A673 (cell line): ENCODE measurements around the gene LILRB3. TPM values are rescaled to one million over a fixed set of nuclear protein-coding genes. Genes with fewer than 3 reads are reported as not detected.
"Not testable (repeated sequence)": the region's sequence is repeated elsewhere in the genome, so short reads cannot be mapped to it uniquely, and the experiment has no call there.

Experiments
- BruUV-seq: library from RNA; stranded (reverse); fragments of 400-500 nt; replicated peaks from 2 replicates; lab custom pipeline; 2021; lab: Mats Ljungman, UMichigan
- CTCF ChIA-PET: fragments of 300-600 bp; sonication (Branson Sonifier 250); formaldehyde crosslinking; loops from one replicate; lab custom pipeline; 2022; ENCODE audit warnings: antibody characterized with exemption; lab: Charles Lee
- POLR2A ChIA-PET: fragments of 300-600 bp; sonication (Branson Sonifier 250); formaldehyde crosslinking; loops from one replicate; lab custom pipeline; 2022; ENCODE audit warnings: antibody characterized with exemption; ENCODE audit not compliant: low non-redundant PET; lab: Charles Lee
- DNase-seq: peaks from one replicate; pipeline ENCODE4 v3.0.0-alpha.2; 2015; ENCODE audit warnings: low spot score
- H3K27ac ChIP-seq: fragments of 200-600 bp; sonication (generic); 2 replicates; pipeline ENCODE4 v1.5.1; 2016; ENCODE audit warnings: mixed run types, low read depth, mild to moderate bottlenecking, mixed read lengths, antibody characterized with exemption, low read length; ENCODE audit not compliant: poor library complexity, severe bottlenecking
- H3K27me3 ChIP-seq: fragments of 200-600 bp; sonication (generic); replicated peaks from 2 replicates; pipeline ENCODE4 v1.6.1; 2017; ENCODE audit warnings: mixed run types, low read depth, mild to moderate bottlenecking, mixed read lengths, antibody characterized with exemption, low read length; ENCODE audit not compliant: insufficient read depth, poor library complexity
- H3K36me3 ChIP-seq: fragments of 200-600 bp; sonication (generic); 2 replicates; pipeline ENCODE4 v1.6.1; 2016; ENCODE audit warnings: mixed run types, mild to moderate bottlenecking, mixed read lengths, antibody characterized with exemption, low read length; ENCODE audit not compliant: insufficient read depth, poor library complexity, severe bottlenecking
- H3K4me1 ChIP-seq: fragments of 200-600 bp; sonication (generic); 2 replicates; pipeline ENCODE4 v1.6.1; 2017; ENCODE audit warnings: mixed run types, mild to moderate bottlenecking, mixed read lengths, antibody characterized with exemption, low read length; ENCODE audit not compliant: insufficient read depth, poor library complexity, severe bottlenecking
- H3K4me3 ChIP-seq: fragments of 200-600 bp; sonication (generic); 2 replicates; pipeline ENCODE4 v1.5.1; 2016; ENCODE audit warnings: low read depth, mixed run types, mild to moderate bottlenecking, mixed read lengths, low read length; ENCODE audit not compliant: poor library complexity, severe bottlenecking
- H3K9me3 ChIP-seq: fragments of 200-600 bp; sonication (generic); 2 replicates; pipeline ENCODE4 v1.6.1; 2016; ENCODE audit warnings: mixed run types, low read depth, mild to moderate bottlenecking, mixed read lengths, antibody characterized with exemption, low read length; ENCODE audit not compliant: poor library complexity, severe bottlenecking
- CTCF ChIP-seq: fragments of 300-800, 200-600 bp; sonication (generic); conservative IDR thresholded peaks from 2 replicates; pipeline ENCODE4 v1.5.1; 2017; ENCODE audit warnings: low read depth, mild to moderate bottlenecking, antibody characterized with exemption, low read length, moderate library complexity, mixed read lengths
- EZH2 ChIP-seq: fragments of 200-600 bp; sonication (generic); IDR thresholded peaks from 2 replicates; pipeline ENCODE4 v1.6.1; 2017; ENCODE audit warnings: borderline replicate concordance, low read depth, mild to moderate bottlenecking, mixed read lengths, antibody characterized with exemption, low read length; ENCODE audit not compliant: poor library complexity, severe bottlenecking
- intact Hi-C: fragments of 100-400 bp; cut with micrococcal nuclease; formaldehyde crosslinking; loops from one replicate; pipeline ENCODE4 v1.10.0; 2022; ENCODE audit not compliant: unreplicated experiment
- total RNA-seq: library from RNA; stranded (reverse); gene quantifications from 2 replicates; pipeline ENCODE4 v1.2.3, GENCODE V29; 2021

LILRB3 gene
- total RNA-seq, 1 experiment from 2014 or later: not detected

- TF ChIP-seq EZH2: no peak
- TF ChIP-seq CTCF: no peak
- H3K27ac ChIP-seq: no peak overlapping the region
- POLR2A ChIA-PET: interaction anchor here (1.4 kb wide), 1 partner anchor 8 kb away, joined by 3 read pairs; no protein-coding TSS in a partner anchor
- peaks cover 33% of the 10 kb centered on the region for H3K36me3 ChIP-seq
- intact Hi-C loops: no loop called here
- no peaks in the 10 kb centered on the region for H3K27me3 ChIP-seq
- no peak overlapping the region for H3K4me3 ChIP-seq
- H3K4me1 ChIP-seq: peaks cover 11% of the 10 kb centered on the region
- CTCF ChIA-PET: no interaction called here
- no peaks in the 10 kb centered on the region for H3K9me3 ChIP-seq
- BruUV-seq: no TSS peak
- no peak for DNase-seq
These were observed 25.7 kb downstream of the LILRB3 start for GRCh38 chr19:54197121-54197520.

- no peak overlapping the region for H3K27ac ChIP-seq
- CTCF ChIA-PET: no interaction called here
- BruUV-seq: no TSS peak
- no peak for TF ChIP-seq EZH2
- no peak for TF ChIP-seq CTCF
- intact Hi-C loops: no loop called here
- DNase-seq: no peak
- H3K36me3 ChIP-seq: peaks cover 27% of the 10 kb centered on the region
- peaks cover 10% of the 10 kb centered on the region for H3K4me1 ChIP-seq
- no peaks in the 10 kb centered on the region for H3K9me3 ChIP-seq
- POLR2A ChIA-PET: interaction anchor here (1.4 kb wide), 1 partner anchor 8 kb away, joined by 3 read pairs; no protein-coding TSS in a partner anchor
- H3K4me3 ChIP-seq: no peak overlapping the region
- H3K27me3 ChIP-seq: no peaks in the 10 kb centered on the region
These were observed 26.3 kb downstream of the LILRB3 start for GRCh38 chr19:54196536-54196935.

- POLR2A ChIA-PET, CTCF ChIA-PET, intact Hi-C loops, BruUV-seq, H3K9me3 ChIP-seq, DNase-seq, H3K27me3 ChIP-seq, H3K27ac ChIP-seq, H3K4me3 ChIP-seq, H3K4me1 ChIP-seq: not testable (repeated sequence)
- H3K36me3 ChIP-seq: peaks cover 21% of the 10 kb centered on the region
These were observed 28.3 kb downstream of the LILRB3 start for GRCh38 chr19:54194463-54194862.

GRCh38 chr19:54193011-54193410 lies 29.8 kb downstream of the LILRB3 start:
- Histone ChIP-seq H3K27me3 (no peaks in the 10 kb centered on the region), H3K36me3 (peaks cover 21% of the 10 kb centered on the region), H3K4me1 (peaks cover 16% of the 10 kb centered on the region), H3K4me3 (no peak overlapping the region), H3K9me3 (no peaks in the 10 kb centered on the region), H3K27ac (no peak overlapping the region)
- TF ChIP-seq CTCF: no peak
- TF ChIP-seq EZH2: no peak
- BruUV-seq: no TSS peak
- no peak for DNase-seq
- ChIA-PET CTCF (no interaction called here), POLR2A (no interaction called here)
- intact Hi-C loops: no loop called here
